Thyroid gland (tissue), 4 donors: ENCODE measurements around the gene CIITA.

Source experiments
- CTCF ChIP-seq, 6 experiments: fragments of 200-600 bp in 3 of 6; fragments of 450-650 bp in 3 of 6; sonication (generic) in 3 of 6; IDR thresholded peaks; one replicate each; pipeline ENCODE4 v1.5.1; 2016 to 2019; ENCODE audit warnings: antibody characterized with exemption in 6 of 6, mild to moderate bottlenecking in 2 of 6, inconsistent platforms in 1 of 6, moderate library complexity in 1 of 6
- POLR2A ChIP-seq, 2 donors: fragments of 450-650 bp; IDR thresholded peaks; one replicate each; pipeline ENCODE4 v1.6.1; 2017; ENCODE audit warnings: antibody characterized with exemption in 2 of 2, mild to moderate bottlenecking in 2 of 2, moderate library complexity in 1 of 2

GRCh38 chr16:10934325-10935107, 57.5 kb downstream of the CIITA start:
- no peak for TF ChIP-seq CTCF (IDR thresholded peaks at IDR 0.05)
- no peak for TF ChIP-seq POLR2A (IDR thresholded peaks at IDR 0.05)
